K562 (cell line): Measurements from ENCODE around the gene SCRN2. TPM values are rescaled to one million over a fixed set of nuclear protein-coding genes. Genes with fewer than 3 reads are reported as not detected.

Experiments
- CHCHD3 ChIP-seq: fragments of 250-450 bp; sonication (Bioruptor Pico); IDR thresholded peaks from 2 replicates; pipeline ENCODE4 v2.1.2; 2022; ENCODE audit warnings: mild to moderate bottlenecking
- ELF1 ChIP-seq: fragments of 200-800 bp; sonication (Bioruptor generic); IDR thresholded peaks from 2 replicates; pipeline ENCODE4 v1.6.1; 2016; ENCODE audit warnings: missing genetic modification characterization, missing compliant biosample characterization
- HSF4 ChIP-seq: fragments of 250-450 bp; sonication (Bioruptor Pico); IDR thresholded peaks from 2 replicates; pipeline ENCODE4 v2.1.2; 2022; ENCODE audit warnings: mild to moderate bottlenecking, moderate library complexity, borderline replicate concordance
- MYC ChIP-seq, 2 experiments: fragments of 250-450 bp in 1 of 2; sonication (Bioruptor Pico) in 1 of 2; IDR thresholded peaks; 2 replicates each; pipeline versions ENCODE4 v1.5.1 to v1.6.1; 2012 to 2021; ENCODE audit warnings: low read depth in 2 of 2, borderline replicate concordance in 1 of 2, improper control_type of control experiment in 1 of 2, low read length in 1 of 2, mild to moderate bottlenecking in 1 of 2, moderate library complexity in 1 of 2
- NCOA1 ChIP-seq: fragments of 450-650 bp; IDR thresholded peaks from 2 replicates; pipeline ENCODE4 v1.6.1; 2016; ENCODE audit warnings: low read depth
- OTX1 ChIP-seq: fragments of 450-650 bp; formaldehyde crosslinking; IDR thresholded peaks from 2 replicates; pipeline ENCODE4 v1.4.0; 2022; ENCODE audit warnings: mild to moderate bottlenecking
- STAG1 ChIP-seq: sonication (generic); formaldehyde crosslinking; IDR thresholded peaks from 2 replicates; pipeline ENCODE4 v1.5.0; 2020; ENCODE audit warnings: missing genetic modification reagents, borderline replicate concordance
- VEZF1 ChIP-seq: fragments of 200-800 bp; sonication (Bioruptor generic); IDR thresholded peaks from 2 replicates; pipeline ENCODE4 v1.6.1; 2017; ENCODE audit warnings: missing genetic modification characterization, missing compliant biosample characterization
- ZNF57 ChIP-seq: fragments of 450-650 bp; formaldehyde crosslinking; IDR thresholded peaks from 2 replicates; pipeline ENCODE4 v1.4.0; 2020; ENCODE audit warnings: mild to moderate bottlenecking, moderate library complexity
- ZNF668 ChIP-seq: fragments of 250-450 bp; sonication (Bioruptor Pico); IDR thresholded peaks from 2 replicates; pipeline ENCODE4 v1.8.0; 2022; ENCODE audit warnings: mild to moderate bottlenecking, inconsistent platforms
- ZNF766 ChIP-seq: fragments of 200-800 bp; sonication (Bioruptor generic); conservative IDR thresholded peaks from 2 replicates; pipeline ENCODE4 v1.6.1; 2016; ENCODE audit warnings: missing genetic modification characterization, missing compliant biosample characterization
- polyA plus RNA-seq, 8 experiments: library from polyadenylated mRNA; depleted of rRNA in 4 of 8; stranded (reverse) in 5 of 8; unstranded in 3 of 8; fragments of >200 nt; fragmentation: Nextera tagmentation in 2 of 8; fragmentation: Illumina TruSeq in 1 of 8; extraction: Ambion mirVana in 2 of 8; extraction: Trizol in 1 of 8; gene quantifications; 2 replicates each; pipeline versions ENCODE4 v1.2.1 to v1.2.3, GENCODE V29; 2011 to 2014; ENCODE audit warnings: inconsistent platforms in 1 of 8, missing spikeins in 1 of 8
- total RNA-seq, 7 experiments: library from RNA; depleted of rRNA in 6 of 7; stranded (reverse); fragments of >200 nt in 6 of 7; fragmentation: Illumina TruSeq in 2 of 7; extraction: Trizol in 2 of 7; gene quantifications; 2 replicates each; pipeline versions ENCODE4 v1.2.1 to v1.2.3, GENCODE V29; 2011 to 2021; ENCODE audit warnings: low replicate concordance in 1 of 7
- TF ChIP-seq, protein P1 (sequence below): fragments of 450-650 bp; IDR thresholded peaks from 2 replicates; pipeline ENCODE4 v1.6.1; 2016; ENCODE audit warnings: mild to moderate bottlenecking, moderate library complexity
- TF ChIP-seq, protein P2 (sequence below): fragments of 450-650 bp; IDR thresholded peaks from 2 replicates; pipeline ENCODE4 v1.6.1; 2017; ENCODE audit warnings: mild to moderate bottlenecking, moderate library complexity

Gene SCRN2
- total and polyA plus RNA-seq, 9 of the 15 experiments (the other 6 are each of a cell fraction or from before 2014, with no cell fraction given): 0.25 to 32.9 (median 13.6) TPM

GRCh38 chr17:47877368-47878034, 36.4 kb upstream of the SCRN2 start (continued):
- TF ChIP-seq, protein P1, sequence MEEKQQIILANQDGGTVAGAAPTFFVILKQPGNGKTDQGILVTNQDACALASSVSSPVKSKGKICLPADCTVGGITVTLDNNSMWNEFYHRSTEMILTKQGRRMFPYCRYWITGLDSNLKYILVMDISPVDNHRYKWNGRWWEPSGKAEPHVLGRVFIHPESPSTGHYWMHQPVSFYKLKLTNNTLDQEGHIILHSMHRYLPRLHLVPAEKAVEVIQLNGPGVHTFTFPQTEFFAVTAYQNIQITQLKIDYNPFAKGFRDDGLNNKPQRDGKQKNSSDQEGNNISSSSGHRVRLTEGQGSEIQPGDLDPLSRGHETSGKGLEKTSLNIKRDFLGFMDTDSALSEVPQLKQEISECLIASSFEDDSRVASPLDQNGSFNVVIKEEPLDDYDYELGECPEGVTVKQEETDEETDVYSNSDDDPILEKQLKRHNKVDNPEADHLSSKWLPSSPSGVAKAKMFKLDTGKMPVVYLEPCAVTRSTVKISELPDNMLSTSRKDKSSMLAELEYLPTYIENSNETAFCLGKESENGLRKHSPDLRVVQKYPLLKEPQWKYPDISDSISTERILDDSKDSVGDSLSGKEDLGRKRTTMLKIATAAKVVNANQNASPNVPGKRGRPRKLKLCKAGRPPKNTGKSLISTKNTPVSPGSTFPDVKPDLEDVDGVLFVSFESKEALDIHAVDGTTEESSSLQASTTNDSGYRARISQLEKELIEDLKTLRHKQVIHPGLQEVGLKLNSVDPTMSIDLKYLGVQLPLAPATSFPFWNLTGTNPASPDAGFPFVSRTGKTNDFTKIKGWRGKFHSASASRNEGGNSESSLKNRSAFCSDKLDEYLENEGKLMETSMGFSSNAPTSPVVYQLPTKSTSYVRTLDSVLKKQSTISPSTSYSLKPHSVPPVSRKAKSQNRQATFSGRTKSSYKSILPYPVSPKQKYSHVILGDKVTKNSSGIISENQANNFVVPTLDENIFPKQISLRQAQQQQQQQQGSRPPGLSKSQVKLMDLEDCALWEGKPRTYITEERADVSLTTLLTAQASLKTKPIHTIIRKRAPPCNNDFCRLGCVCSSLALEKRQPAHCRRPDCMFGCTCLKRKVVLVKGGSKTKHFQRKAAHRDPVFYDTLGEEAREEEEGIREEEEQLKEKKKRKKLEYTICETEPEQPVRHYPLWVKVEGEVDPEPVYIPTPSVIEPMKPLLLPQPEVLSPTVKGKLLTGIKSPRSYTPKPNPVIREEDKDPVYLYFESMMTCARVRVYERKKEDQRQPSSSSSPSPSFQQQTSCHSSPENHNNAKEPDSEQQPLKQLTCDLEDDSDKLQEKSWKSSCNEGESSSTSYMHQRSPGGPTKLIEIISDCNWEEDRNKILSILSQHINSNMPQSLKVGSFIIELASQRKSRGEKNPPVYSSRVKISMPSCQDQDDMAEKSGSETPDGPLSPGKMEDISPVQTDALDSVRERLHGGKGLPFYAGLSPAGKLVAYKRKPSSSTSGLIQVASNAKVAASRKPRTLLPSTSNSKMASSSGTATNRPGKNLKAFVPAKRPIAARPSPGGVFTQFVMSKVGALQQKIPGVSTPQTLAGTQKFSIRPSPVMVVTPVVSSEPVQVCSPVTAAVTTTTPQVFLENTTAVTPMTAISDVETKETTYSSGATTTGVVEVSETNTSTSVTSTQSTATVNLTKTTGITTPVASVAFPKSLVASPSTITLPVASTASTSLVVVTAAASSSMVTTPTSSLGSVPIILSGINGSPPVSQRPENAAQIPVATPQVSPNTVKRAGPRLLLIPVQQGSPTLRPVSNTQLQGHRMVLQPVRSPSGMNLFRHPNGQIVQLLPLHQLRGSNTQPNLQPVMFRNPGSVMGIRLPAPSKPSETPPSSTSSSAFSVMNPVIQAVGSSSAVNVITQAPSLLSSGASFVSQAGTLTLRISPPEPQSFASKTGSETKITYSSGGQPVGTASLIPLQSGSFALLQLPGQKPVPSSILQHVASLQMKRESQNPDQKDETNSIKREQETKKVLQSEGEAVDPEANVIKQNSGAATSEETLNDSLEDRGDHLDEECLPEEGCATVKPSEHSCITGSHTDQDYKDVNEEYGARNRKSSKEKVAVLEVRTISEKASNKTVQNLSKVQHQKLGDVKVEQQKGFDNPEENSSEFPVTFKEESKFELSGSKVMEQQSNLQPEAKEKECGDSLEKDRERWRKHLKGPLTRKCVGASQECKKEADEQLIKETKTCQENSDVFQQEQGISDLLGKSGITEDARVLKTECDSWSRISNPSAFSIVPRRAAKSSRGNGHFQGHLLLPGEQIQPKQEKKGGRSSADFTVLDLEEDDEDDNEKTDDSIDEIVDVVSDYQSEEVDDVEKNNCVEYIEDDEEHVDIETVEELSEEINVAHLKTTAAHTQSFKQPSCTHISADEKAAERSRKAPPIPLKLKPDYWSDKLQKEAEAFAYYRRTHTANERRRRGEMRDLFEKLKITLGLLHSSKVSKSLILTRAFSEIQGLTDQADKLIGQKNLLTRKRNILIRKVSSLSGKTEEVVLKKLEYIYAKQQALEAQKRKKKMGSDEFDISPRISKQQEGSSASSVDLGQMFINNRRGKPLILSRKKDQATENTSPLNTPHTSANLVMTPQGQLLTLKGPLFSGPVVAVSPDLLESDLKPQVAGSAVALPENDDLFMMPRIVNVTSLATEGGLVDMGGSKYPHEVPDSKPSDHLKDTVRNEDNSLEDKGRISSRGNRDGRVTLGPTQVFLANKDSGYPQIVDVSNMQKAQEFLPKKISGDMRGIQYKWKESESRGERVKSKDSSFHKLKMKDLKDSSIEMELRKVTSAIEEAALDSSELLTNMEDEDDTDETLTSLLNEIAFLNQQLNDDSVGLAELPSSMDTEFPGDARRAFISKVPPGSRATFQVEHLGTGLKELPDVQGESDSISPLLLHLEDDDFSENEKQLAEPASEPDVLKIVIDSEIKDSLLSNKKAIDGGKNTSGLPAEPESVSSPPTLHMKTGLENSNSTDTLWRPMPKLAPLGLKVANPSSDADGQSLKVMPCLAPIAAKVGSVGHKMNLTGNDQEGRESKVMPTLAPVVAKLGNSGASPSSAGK: no peak
- TF ChIP-seq, protein P2, sequence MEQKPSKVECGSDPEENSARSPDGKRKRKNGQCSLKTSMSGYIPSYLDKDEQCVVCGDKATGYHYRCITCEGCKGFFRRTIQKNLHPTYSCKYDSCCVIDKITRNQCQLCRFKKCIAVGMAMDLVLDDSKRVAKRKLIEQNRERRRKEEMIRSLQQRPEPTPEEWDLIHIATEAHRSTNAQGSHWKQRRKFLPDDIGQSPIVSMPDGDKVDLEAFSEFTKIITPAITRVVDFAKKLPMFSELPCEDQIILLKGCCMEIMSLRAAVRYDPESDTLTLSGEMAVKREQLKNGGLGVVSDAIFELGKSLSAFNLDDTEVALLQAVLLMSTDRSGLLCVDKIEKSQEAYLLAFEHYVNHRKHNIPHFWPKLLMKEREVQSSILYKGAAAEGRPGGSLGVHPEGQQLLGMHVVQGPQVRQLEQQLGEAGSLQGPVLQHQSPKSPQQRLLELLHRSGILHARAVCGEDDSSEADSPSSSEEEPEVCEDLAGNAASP: no peak
- TF ChIP-seq HSF4 (CRISPR knock-in tag) (no peak), CHCHD3 (CRISPR knock-in tag) (no peak), ZNF57 (CRISPR knock-in tag) (0 out of 2 replicates have a peak, but pooled peaks have one; percentile 60), OTX1 (CRISPR knock-in tag) (0 out of 2 replicates have a peak, but pooled peaks have one; percentile 48), ZNF766 (peak; percentile 96), MYC (IDR thresholded peaks at IDR 0.05; ENCODE audit: low read depth, low read length) (0 out of 2 replicates have a peak, but pooled peaks have one; percentile 27), MYC (CRISPR knock-in tag; IDR thresholded peaks at IDR 0.05; ENCODE audit: borderline replicate concordance, low read depth) (no peak), NCOA1 (peak; percentile 82), VEZF1 (CRISPR knock-in tag) (peak; percentile 91), STAG1 (CRISPR knock-in tag) (no peak), ELF1 (tag) (peak; percentile 81), ZNF668 (no peak)
